Endothelial cell of umbilical vein (primary cell): ENCODE measurements around the gene ARMS2.

ENCODE experiments used
- EZH2 ChIP-seq: IDR thresholded peaks from 2 replicates; pipeline ENCODE4 v1.6.1; 2012; ENCODE audit warnings: borderline replicate concordance, low read depth, mild to moderate bottlenecking, moderate library complexity, low read length, inconsistent platforms; ENCODE audit not compliant: severe bottlenecking
- JUN ChIP-seq: IDR thresholded peaks from 2 replicates; pipeline ENCODE4 v1.6.1; 2011; ENCODE audit warnings: borderline replicate concordance, low read depth; ENCODE audit not compliant: insufficient read length, insufficient read depth
- POLR2A ChIP-seq: IDR thresholded peaks from 2 replicates; pipeline ENCODE4 v1.6.1; 2012; ENCODE audit warnings: low read depth, mild to moderate bottlenecking, control low read depth, low read length
- TF ChIP-seq, protein P1 (sequence below), 2 donors: IDR thresholded peaks; 1 replicate in 1 of 2; 2 replicates in 1 of 2; pipeline ENCODE4 v1.5.1; 2011; ENCODE audit warnings: low read length in 2 of 2, mild to moderate bottlenecking in 2 of 2, moderate library complexity in 2 of 2, control low read depth in 1 of 2, inconsistent platforms in 1 of 2, low read depth in 1 of 2; ENCODE audit not compliant: insufficient read depth in 1 of 2; ENCODE audit errors: extremely low read depth in 1 of 2
- TF ChIP-seq, protein P2 (sequence below): IDR thresholded peaks from 2 replicates; pipeline ENCODE4 v1.6.1; 2011; ENCODE audit not compliant: insufficient read depth, insufficient read length

DNA sequence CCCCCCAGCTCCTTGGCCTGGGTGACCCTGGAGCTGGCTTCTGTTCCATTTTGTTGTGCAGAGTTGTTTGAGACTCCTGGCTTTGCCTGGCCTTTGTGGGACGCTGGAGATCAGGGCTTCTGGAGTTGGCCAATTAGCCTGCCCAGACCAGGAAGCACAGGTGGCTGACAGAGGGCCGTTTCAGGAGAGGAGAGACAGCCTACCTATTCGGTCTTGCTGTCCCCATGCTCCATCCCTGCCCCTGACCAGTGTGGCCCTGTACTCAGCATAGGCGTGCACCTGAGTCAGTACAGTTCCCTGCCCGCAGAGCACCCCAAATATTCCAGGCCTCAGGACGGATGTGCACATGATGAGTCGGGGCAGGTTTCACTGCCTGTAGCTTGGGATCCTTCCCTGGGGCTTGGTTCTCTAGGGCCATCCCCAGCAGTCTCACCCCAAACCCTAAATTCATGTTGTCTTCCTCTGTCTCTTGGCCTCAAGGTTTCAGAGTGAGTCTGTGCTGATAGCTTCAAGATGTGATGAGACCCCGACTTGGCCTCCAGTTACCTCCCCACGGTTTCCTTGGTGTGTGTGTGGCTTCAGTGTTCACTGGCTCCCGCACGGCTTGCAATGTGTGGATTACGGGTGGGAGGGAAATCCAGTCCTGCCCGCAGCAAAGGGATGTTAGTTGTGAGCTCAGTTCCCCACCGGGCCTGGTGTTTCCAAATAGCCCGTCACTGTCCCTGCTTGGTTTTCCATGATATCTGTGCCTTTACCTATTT lies 51.6 kb downstream of the ARMS2 start:
- TF ChIP-seq, protein P1, sequence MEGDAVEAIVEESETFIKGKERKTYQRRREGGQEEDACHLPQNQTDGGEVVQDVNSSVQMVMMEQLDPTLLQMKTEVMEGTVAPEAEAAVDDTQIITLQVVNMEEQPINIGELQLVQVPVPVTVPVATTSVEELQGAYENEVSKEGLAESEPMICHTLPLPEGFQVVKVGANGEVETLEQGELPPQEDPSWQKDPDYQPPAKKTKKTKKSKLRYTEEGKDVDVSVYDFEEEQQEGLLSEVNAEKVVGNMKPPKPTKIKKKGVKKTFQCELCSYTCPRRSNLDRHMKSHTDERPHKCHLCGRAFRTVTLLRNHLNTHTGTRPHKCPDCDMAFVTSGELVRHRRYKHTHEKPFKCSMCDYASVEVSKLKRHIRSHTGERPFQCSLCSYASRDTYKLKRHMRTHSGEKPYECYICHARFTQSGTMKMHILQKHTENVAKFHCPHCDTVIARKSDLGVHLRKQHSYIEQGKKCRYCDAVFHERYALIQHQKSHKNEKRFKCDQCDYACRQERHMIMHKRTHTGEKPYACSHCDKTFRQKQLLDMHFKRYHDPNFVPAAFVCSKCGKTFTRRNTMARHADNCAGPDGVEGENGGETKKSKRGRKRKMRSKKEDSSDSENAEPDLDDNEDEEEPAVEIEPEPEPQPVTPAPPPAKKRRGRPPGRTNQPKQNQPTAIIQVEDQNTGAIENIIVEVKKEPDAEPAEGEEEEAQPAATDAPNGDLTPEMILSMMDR (IDR thresholded peaks at IDR 0.05; ENCODE audit: extremely low read depth in 1 of 2, insufficient read depth in 1 of 2, low read depth in 1 of 2, low read length in 2 of 2), result no peak
- TF ChIP-seq POLR2A, result no peak
- TF ChIP-seq, protein P2, sequence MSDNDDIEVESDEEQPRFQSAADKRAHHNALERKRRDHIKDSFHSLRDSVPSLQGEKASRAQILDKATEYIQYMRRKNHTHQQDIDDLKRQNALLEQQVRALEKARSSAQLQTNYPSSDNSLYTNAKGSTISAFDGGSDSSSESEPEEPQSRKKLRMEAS, result no peak
- TF ChIP-seq EZH2, result no peak
- no peak for TF ChIP-seq JUN
